SJCRH30 (cell line): Measurements from ENCODE around the gene SLC13A5. TPM values are rescaled to one million over a fixed set of nuclear protein-coding genes. Genes with fewer than 3 reads are reported as not detected.
"Not testable (repeated sequence)": the region's sequence is repeated elsewhere in the genome, so short reads cannot be mapped to it uniquely, and the experiment has no call there.

ENCODE experiments used
- DNase-seq, 2 experiments: peaks; one replicate each; pipeline ENCODE4 v3.0.0-alpha.2; 2015 to 2020
- H3K27ac ChIP-seq: fragments of 250-450 bp; sonication (Bioruptor Pico); 2 replicates; pipeline ENCODE4 v1.5.1; 2020; ENCODE audit warnings: mild to moderate bottlenecking, moderate library complexity
- H3K27me3 ChIP-seq: fragments of 250-450 bp; sonication (Bioruptor Pico); 2 replicates; pipeline ENCODE4 v1.5.1; 2020; ENCODE audit warnings: mild to moderate bottlenecking, moderate library complexity
- H3K36me3 ChIP-seq: fragments of 250-450 bp; sonication (Bioruptor Pico); 2 replicates; pipeline ENCODE4 v1.5.1; 2020; ENCODE audit warnings: mild to moderate bottlenecking, moderate library complexity
- H3K4me1 ChIP-seq: fragments of 250-450 bp; sonication (Bioruptor Pico); 2 replicates; pipeline ENCODE4 v1.5.1; 2020; ENCODE audit warnings: mild to moderate bottlenecking, moderate library complexity
- H3K4me3 ChIP-seq: fragments of 250-450 bp; sonication (Bioruptor Pico); 2 replicates; pipeline ENCODE4 v1.5.1; 2020; ENCODE audit warnings: mild to moderate bottlenecking, moderate library complexity
- H3K9me3 ChIP-seq: fragments of 250-450 bp; sonication (Bioruptor Pico); replicated peaks from 2 replicates; pipeline ENCODE4 v1.5.1; 2020; ENCODE audit warnings: mild to moderate bottlenecking, moderate library complexity
- total RNA-seq: library from RNA; depleted of rRNA; stranded (reverse); fragments of >200 nt; shearing (Covaris generic); gene quantifications from 2 replicates; pipeline ENCODE4 v1.2.3, GENCODE V29; 2014

SLC13A5 gene
- total RNA-seq, 1 experiment from 2014 or later: not detected

DNA sequence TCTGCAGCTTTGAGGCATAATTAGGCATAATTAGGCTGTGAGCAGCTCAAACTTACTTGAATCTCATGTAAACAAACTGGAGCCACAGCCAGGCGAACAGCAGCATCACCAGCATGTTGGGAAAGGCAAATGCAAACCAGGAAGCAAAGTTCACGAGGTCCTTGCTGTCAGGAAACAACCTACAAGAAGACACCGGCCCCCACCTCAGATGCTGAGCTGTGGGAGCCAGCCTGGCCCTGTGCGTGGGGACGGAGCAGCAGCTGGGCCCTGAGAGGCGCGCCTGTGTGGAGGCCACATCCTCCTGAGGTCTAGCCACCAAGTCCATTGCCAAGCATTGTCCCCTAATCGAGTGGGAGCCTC, 12.2 kb downstream of the SLC13A5 start:
- Histone ChIP-seq H3K27ac (no peak overlapping the region), H3K9me3 (no peaks in the 10 kb centered on the region), H3K27me3 (no peaks in the 10 kb centered on the region), H3K4me1 (no peaks in the 10 kb centered on the region), H3K4me3 (no peak overlapping the region), H3K36me3 (no peaks in the 10 kb centered on the region)
- no peak for DNase-seq

DNA sequence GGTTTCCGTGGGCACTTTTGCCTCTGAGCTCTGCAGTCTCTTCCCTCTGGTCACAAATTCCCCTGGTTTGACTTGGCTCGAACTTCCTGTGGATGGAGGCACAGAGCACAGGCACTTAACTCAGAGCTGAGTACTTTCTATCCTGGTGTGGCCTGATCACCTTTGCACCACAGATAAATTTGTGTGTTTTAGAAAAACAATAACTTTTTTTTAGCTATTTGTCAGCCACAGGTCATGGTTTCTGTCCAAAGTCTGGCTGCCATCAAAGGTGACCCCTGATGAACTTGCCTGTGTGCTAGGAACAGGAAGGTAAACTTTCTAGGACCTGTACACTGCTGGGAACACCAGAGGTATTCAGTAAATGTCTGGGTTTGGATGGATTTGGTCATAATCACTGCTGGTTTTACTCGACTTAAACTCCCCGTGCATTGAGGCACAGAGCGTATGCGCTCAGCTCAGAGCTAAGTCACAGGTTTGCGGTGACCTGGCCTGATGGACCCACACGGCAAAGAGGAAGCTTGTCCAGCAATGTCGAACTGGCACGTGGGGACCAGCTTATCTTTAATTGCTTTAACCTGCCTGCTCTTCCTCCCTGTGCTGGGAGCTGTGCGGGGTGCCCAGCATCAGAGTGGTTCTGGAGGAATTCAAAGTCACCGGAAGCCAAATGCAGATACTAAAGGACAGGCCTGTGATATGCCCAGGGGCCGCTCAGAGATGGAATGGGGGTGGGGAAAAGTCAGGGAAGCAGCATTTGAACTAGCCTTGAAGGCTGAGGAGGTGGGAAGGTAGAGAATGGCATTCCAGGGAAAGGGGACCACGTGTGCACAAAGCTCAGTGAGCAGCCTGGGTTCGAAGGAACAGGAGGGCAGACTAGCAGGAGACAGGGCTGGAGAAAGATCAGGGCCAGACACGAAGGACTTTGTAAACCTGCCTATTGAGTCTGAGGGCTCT, 12.9 kb downstream of the SLC13A5 start:
- H3K4me1 ChIP-seq: no peaks in the 10 kb centered on the region
- no peaks in the 10 kb centered on the region for H3K36me3 ChIP-seq
- H3K27me3 ChIP-seq: no peaks in the 10 kb centered on the region
- H3K4me3 ChIP-seq: no peak overlapping the region
- no peak overlapping the region for H3K27ac ChIP-seq
- no peak for DNase-seq
- no peaks in the 10 kb centered on the region for H3K9me3 ChIP-seq

DNA sequence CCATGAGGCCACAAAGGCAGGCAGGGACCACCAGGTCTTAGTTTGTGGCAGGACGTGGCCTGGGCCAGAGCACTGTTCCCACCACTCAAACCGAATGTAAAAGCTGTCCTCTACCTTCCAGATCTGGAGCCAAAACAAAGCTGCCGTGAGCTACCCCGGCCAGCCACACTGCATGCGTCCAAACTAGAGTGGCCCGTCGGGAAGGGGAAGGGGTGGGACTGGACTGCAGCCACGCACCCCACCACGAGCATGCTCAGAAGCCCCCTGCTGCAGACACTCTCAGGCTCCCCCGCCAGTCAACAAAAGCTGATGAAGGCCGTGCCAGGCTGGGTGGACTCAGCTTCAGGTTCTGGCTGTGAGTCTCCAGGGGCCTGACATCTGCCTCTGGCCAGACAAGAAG, 15.2 kb downstream of the SLC13A5 start:
- Histone ChIP-seq H3K36me3 (no peaks in the 10 kb centered on the region), H3K27me3 (no peaks in the 10 kb centered on the region), H3K4me1 (no peaks in the 10 kb centered on the region), H3K4me3 (no peak overlapping the region), H3K27ac (no peak overlapping the region), H3K9me3 (no peaks in the 10 kb centered on the region)
- DNase-seq: no peak

DNA sequence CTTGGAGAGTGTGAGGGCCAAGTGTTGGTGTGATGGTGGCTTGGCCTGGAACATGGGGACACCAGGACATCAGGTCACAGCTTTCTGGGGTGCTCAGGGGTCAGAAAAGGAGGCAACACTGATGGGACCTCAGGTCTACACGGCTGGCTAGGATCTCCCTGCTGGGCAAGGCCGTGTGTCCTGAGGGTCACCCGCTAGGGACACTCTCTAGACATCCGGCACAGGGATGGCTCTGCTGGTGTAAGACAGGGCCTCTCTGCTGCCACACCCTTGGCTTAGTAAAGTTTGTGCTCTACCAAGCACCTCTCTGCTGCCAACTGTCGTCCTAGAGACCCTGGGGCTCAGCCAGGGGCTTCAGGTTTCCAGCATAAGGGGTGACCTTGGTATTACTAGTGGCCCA, 16.3 kb downstream of the SLC13A5 start:
- Histone ChIP-seq H3K36me3 (no peaks in the 10 kb centered on the region), H3K9me3 (no peaks in the 10 kb centered on the region), H3K27ac (no peak overlapping the region), H3K4me3 (no peak overlapping the region), H3K27me3 (no peaks in the 10 kb centered on the region), H3K4me1 (no peaks in the 10 kb centered on the region)
- no peak for DNase-seq

DNA sequence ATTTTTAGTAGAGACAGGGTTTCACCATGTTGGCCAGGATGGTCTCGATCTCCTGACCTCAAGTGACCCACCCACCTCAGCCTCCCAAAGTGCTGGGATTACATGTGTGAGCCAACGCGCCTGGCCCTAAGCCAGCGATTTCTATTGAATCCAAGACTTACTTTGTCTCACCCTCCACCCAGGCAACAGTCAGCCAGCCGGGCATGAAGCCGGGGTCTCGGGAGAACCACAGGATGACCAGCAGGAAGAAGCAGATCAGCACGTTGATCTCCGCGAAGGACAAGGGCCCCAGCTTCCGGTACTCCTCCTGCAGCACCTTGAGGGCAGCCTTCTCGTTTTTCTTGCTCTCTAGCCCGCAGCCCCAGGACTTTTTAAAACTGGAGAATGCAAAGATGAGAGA, 17.6 kb downstream of the SLC13A5 start:
- no peak overlapping the region for H3K27ac ChIP-seq
- H3K4me3 ChIP-seq: no peak overlapping the region
- H3K36me3 ChIP-seq: no peaks in the 10 kb centered on the region
- no peaks in the 10 kb centered on the region for H3K4me1 ChIP-seq
- peak in 1 of 2 experiments; percentile 2 for DNase-seq
- H3K9me3 ChIP-seq: no peaks in the 10 kb centered on the region
- H3K27me3 ChIP-seq: no peaks in the 10 kb centered on the region

DNA sequence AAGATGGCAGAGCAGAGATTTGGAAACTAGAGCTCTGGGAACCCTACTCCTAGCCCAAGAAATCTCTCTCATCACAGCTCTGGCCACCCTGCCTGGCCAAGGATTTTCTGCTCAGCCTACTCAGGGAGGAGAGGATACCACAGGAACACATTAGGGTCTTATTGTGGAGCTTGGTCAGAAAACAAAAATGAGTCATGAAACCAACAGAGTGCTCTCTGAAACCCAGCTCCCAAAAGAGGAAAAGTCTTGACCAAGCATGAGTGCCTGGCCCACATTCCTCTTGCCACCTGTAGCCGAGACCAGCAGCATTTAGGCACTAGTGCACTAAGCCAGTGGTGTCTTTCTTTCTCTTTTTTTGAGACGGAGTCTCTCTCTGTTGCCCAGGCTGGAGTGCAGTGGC, 18.1 kb downstream of the SLC13A5 start:
- Histone ChIP-seq H3K9me3 (no peaks in the 10 kb centered on the region), H3K27ac (no peak overlapping the region), H3K4me1 (no peaks in the 10 kb centered on the region), H3K36me3 (no peaks in the 10 kb centered on the region), H3K4me3 (no peak overlapping the region), H3K27me3 (no peaks in the 10 kb centered on the region)
- no peak for DNase-seq

DNA sequence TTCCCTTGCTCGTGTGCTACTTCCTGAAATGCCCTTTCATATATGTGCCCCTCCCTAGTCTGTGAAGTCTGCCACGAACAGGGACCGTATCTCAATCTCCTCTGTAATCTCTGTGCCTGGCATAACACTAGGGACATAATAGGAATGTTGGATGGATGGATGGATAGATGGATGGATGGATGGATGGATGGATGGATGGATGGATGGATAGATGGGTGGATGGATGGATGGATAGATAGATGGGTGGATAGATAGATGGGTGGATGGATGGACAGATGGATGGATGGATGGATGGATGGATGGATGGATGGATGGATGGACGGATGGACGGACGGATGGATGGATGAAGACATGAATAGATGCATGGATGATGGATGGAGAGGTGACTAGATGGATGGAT, 21.2 kb downstream of the SLC13A5 start:
- not testable (repeated sequence) for H3K4me1 ChIP-seq, H3K9me3 ChIP-seq, DNase-seq, H3K4me3 ChIP-seq, H3K36me3 ChIP-seq, H3K27me3 ChIP-seq, H3K27ac ChIP-seq

DNA sequence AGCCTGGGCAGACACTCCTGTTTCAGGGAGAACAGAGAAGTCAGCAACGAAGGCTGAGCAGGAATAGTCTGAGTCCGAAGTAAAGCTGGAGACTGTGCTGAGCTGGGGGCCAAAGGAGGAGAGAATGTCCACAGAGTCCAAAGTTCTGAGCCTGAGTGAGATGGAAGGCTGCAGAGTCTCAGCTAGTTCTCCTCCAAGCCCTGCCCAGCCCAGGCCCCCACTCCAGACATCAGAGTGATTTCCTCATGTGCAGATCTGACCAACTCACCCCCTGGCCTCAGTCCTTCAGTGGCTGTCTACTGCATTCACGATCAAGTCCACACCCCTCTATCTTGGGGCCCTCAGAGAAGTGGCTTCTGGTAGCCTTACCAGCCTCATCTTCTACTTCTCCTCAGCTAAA, 21.6 kb downstream of the SLC13A5 start:
- no peak overlapping the region for H3K27ac ChIP-seq
- H3K27me3 ChIP-seq: no peaks in the 10 kb centered on the region
- H3K9me3 ChIP-seq: no peaks in the 10 kb centered on the region
- no peaks in the 10 kb centered on the region for H3K4me1 ChIP-seq
- H3K36me3 ChIP-seq: no peaks in the 10 kb centered on the region
- DNase-seq: no peak
- no peak overlapping the region for H3K4me3 ChIP-seq

DNA sequence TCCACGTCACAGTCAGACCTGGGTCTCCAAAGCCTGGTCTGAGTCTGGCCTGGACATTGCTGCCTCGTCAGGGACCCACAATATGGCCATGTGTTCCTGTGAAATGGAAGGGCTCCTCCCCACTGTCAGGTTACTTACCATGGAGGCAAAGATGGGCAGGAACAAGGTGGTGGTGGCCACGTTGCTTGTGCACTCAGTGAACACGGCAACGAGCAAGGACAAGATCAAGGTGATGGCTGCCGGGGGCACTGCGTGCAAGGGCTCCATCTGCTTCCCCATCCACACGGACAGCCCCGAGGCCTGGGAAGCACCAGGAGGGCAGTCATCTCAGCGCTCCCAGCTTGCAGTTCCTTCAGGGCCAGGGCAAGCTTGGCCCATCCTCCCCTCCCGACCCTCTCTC, 22.5 kb downstream of the SLC13A5 start:
- H3K9me3 ChIP-seq: no peaks in the 10 kb centered on the region
- no peaks in the 10 kb centered on the region for H3K4me1 ChIP-seq
- no peak overlapping the region for H3K27ac ChIP-seq
- H3K4me3 ChIP-seq: no peak overlapping the region
- no peak for DNase-seq
- no peaks in the 10 kb centered on the region for H3K36me3 ChIP-seq
- H3K27me3 ChIP-seq: no peaks in the 10 kb centered on the region; the same call in 1 of the 2 replicates

DNA sequence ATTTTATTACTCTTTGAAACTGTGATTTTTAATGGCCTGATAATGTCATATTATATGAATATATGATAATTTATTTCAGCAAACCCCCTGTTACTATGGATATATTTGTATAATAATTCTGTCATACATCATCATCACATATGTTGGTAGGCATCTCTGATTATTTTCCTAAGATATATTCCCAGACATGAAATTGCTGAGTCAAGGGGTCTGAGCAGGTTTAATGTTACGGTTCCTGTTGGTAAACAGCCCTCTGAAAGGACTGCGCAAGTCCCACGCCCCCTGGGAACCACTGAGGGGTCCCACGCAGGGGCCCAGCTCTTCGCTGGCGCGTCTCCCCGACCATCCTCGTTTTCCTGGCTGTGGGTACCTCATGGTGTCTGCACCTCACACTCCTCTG, 24.2 kb downstream of the SLC13A5 start:
- no peak for DNase-seq
- no peak overlapping the region for H3K27ac ChIP-seq
- H3K4me3 ChIP-seq: no peak overlapping the region
- no peaks in the 10 kb centered on the region; the same call in 1 of the 2 replicates for H3K27me3 ChIP-seq
- H3K36me3 ChIP-seq: no peaks in the 10 kb centered on the region
- H3K4me1 ChIP-seq: no peaks in the 10 kb centered on the region
- H3K9me3 ChIP-seq: no peaks in the 10 kb centered on the region

DNA sequence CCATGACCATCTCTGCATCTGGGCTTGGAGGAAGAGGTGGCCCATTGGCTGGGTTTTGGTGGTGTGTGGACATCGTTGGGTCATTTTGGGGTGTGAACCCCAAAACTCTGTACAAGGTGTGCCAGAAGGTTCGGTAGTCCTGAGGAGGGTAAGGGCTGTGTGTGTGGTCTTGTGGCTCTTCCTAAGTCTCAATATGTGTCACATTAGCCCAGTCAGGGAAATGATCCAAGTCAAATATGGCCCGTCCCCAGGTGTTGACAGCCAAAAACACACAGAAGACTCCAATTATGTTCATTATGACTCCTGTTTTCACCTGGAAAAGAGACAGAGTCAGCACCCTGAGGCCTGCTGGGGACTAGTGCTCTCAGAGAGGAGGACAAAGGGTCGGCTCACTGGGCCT, 27.1 kb downstream of the SLC13A5 start:
- Histone ChIP-seq H3K27me3 (no peaks in the 10 kb centered on the region; the same call in 1 of the 2 replicates), H3K4me3 (no peak overlapping the region), H3K9me3 (no peaks in the 10 kb centered on the region), H3K27ac (no peak overlapping the region), H3K36me3 (no peaks in the 10 kb centered on the region), H3K4me1 (no peaks in the 10 kb centered on the region)
- no peak for DNase-seq

DNA sequence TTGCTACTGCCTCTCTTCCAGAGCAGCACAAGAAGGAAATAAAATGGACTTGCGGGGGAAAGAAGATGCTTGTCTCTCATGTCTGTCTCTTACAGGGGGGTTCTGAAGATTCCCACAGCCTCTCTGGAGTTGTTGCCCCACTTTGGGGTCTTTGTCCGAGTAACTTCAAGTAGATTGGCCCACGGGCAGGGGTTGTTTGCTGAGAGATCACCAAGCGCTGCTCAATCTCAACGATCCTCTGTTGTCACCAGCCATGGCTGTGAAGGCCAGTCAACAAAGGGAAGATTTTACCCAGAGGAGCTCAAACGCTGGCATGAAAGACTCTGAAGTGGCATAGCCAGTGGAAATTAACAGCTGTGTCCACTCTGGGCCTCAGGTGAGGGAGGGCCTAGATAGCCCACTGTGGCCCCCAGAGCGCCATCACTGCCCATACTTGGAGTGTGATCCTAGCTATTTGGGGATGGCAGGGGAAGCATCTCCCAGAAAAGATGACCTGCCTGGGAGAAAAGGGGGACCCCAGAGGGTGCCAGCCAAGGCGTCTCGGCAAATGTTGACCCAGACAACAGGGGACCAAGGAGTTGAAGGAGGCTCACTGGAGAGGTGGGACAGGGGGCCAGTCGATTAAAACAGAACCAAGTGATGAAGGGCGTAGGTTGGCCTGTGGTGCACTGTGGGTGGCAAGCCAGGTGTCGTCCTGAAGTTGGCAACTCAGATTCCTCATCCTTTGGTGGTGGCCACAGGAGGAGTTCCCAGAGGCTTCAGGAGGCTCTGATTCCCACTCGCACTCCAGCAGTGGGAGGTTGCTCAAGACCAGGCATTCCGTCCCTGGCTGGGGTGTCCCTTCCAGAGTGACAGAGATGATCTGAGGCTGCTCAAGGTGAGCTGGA, 28.0 kb downstream of the SLC13A5 start:
- Histone ChIP-seq H3K9me3 (no peaks in the 10 kb centered on the region), H3K27ac (no peak overlapping the region), H3K36me3 (no peaks in the 10 kb centered on the region), H3K4me1 (no peaks in the 10 kb centered on the region), H3K4me3 (no peak overlapping the region), H3K27me3 (no peaks in the 10 kb centered on the region; the same call in 1 of the 2 replicates)
- no peak for DNase-seq

DNA sequence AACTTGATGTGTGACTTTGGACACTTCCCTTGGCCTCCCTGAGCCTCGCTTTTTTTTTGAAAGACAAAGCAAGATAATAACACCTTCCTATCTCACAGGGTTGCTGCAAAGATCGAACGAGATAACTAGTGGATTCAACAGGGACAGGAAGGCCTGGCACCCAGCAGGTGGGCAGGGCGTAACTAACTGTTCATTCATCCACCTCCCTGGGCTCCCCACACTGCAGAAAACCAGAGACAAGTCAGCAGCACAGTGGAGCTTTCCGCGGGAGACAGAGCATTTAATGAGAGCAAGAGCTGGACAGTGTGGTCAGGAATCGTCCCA, 28.7 kb downstream of the SLC13A5 start:
- no peaks in the 10 kb centered on the region for H3K36me3 ChIP-seq
- H3K27me3 ChIP-seq: no peaks in the 10 kb centered on the region; the same call in 1 of the 2 replicates
- no peaks in the 10 kb centered on the region for H3K4me1 ChIP-seq
- DNase-seq: no peak
- no peaks in the 10 kb centered on the region for H3K9me3 ChIP-seq
- H3K27ac ChIP-seq: no peak overlapping the region
- no peak overlapping the region for H3K4me3 ChIP-seq

DNA sequence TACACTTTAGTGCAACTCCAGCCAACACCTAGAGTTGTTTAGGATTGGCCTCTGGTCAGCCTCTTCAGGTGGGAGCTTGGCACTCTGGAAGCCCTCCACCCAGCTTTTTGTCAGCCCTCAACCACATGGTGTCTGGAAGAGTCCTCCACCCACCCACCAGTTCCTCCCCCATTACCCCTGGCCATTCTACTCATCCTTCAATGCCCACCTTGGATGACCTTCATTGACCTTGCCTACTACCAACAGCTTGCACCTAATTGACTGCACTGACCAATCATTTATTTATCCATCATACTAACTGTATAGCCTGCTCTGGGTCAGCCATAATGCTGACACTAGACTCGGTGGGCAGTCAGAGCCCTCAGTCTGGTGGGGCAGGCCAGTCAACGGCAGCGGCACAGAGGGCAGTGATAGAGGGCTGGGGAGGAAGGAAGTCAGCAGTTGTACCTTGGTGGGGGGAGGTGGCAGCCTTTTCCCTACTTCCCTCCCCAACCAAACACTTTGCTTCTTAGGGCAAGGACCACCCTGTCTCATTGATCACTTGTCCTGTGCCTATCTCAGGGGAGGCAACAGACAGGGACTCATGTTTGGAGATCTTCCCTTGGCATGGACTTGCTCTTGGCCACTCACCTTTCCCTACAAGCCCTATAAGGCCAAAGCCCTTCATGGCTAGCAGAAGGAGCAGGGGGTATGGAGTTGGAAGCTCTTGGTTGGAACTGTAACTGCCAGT, 29.3 kb downstream of the SLC13A5 start:
- no peak overlapping the region for H3K4me3 ChIP-seq
- no peaks in the 10 kb centered on the region; the same call in 1 of the 2 replicates for H3K27me3 ChIP-seq
- DNase-seq: no peak
- no peaks in the 10 kb centered on the region for H3K36me3 ChIP-seq
- H3K9me3 ChIP-seq: no peaks in the 10 kb centered on the region
- no peaks in the 10 kb centered on the region for H3K4me1 ChIP-seq
- no peak overlapping the region for H3K27ac ChIP-seq
